NCI-H146 (cell line): ENCODE data around the gene UBXN6.

Experiments used
- DNase-seq: peaks from one replicate; lab custom pipeline; 2025; lab: John Stamatoyannopoulos, UW

The UBXN6 gene, protein sequence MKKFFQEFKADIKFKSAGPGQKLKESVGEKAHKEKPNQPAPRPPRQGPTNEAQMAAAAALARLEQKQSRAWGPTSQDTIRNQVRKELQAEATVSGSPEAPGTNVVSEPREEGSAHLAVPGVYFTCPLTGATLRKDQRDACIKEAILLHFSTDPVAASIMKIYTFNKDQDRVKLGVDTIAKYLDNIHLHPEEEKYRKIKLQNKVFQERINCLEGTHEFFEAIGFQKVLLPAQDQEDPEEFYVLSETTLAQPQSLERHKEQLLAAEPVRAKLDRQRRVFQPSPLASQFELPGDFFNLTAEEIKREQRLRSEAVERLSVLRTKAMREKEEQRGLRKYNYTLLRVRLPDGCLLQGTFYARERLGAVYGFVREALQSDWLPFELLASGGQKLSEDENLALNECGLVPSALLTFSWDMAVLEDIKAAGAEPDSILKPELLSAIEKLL

DNA sequence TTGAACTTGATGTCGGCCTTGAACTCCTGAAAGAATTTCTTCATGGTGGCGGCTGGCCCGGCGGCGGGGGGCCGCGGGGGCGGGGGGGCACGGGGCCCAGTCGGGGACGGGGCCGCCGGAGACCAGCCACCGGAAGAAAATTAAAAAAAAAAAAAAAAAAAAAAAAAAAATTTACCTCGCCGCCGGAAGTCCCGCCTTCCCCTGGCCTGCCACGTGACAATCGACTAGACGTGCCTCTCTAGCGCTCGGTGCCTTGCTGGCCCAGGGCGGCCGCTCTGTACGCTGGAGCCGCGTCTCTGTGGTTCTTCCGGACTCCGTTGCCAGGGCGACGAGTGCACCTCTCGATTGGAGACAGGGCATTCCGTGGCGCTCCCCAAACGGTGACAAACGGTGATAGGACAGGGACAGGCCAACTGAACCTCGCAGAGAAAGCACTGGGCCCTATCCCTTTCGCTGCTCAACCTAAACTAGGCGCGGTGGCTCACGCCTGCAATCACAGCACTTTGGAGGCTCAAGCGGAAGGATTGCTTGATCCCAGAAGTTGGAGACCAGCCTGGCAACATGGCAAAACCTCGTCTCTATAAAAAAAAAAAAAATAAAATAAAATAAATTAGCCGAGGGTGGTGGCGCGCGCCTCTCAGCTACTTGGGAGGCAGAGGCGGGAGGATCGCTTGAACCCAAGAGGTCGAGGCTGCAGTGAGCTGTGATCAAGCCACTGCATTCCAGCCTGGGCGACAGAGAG lies at the start of gene UBXN6:
Gene UBXN6 (minus strand): TSS at position 141 of the 742 bp plus-strand sequence. CDS start 97 bp downstream, at position 44.
- peak; percentile 97 for DNase-seq

DNA sequence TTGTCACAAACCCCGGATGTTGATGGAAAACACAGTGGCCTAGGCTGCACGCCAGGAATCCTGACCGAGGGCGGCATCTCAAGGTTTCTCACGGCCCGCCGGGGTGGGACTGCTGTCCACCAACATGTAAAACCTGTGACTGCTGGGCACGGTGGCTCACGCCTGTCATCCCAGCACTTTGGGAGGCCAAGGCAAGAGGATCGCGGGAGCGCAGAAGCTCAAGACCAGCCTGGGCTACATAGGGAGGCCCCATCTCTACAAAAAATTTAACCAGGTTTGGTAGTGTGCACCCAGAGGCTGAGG lies 49.5 kb upstream of the UBXN6 start:
- no peak for DNase-seq

DNA sequence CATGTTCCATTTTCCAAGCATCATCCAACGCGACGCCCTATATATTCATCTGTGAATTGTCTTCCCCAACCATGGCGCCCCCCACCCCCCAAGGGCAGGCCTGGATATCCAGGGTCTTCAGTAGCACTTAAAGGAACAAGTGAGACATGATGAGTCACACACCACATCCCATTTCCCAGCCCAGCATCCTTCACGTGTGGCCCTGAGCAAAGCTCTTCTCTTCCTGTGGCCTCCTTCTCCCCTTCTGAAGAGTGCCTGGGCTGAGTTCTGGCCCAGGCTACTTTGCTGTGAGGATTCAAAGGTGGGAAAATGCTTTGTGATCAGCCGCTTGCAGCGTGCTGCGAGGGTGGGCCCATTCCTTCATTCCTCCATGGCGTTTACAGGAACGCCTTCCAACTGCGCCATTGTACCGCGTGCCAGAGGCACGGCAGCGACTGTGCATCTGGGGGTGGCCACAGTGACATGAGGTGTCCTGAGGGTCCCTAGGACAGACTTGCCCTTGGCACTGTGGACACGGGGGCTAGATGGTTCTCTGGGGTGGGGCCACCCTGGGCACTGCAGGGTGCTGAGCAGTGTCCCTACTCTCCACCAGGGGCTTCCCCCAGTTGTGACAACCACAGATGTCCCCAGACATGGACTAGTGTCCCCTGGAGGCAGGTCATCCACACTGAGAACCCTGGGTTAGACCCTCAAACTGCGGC lies 49.0 kb upstream of the UBXN6 start:
- DNase-seq, result no peak

DNA sequence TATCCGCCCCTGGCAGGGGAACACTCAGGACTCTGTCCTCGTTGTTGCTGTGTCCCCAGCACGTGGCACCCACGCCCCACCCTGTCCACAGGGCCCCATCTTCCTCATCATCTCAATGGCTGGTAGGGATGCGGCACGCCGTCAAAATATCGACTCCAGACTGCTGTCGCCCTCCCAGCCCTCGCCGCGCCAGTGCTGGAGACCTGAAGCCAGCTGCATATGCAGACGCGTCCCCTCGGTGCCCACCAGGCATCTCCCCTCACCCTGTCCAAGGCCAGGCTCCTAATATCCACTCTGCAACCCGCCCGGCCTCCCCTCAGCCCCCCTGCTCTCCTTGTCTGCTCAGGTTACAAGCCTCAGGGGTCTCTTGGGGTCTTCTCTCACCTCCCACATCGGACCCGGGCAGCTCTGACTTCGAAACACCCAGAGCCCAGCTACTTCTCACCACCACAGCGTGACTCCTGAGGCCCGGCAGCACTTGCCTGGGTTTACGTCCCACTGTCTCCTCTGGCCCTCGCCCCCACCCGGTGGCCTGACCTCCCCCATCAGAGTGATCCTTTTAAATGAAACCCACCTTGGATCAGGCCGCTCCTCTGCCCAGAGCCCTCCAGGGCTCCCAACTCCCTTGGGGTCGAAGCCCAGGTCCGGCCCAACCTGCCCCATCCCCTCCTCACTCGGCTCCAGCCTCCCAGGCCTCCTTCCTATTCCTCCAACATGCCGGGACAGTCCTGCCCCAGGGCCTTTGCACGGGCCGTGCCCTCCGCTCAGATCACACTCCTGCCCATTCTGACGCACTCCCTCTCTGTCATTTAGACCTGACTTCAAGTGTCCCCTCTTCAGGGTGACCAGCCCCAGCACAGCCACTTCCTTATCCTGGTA lies 48.2 kb upstream of the UBXN6 start:
- DNase-seq, result no peak

DNA sequence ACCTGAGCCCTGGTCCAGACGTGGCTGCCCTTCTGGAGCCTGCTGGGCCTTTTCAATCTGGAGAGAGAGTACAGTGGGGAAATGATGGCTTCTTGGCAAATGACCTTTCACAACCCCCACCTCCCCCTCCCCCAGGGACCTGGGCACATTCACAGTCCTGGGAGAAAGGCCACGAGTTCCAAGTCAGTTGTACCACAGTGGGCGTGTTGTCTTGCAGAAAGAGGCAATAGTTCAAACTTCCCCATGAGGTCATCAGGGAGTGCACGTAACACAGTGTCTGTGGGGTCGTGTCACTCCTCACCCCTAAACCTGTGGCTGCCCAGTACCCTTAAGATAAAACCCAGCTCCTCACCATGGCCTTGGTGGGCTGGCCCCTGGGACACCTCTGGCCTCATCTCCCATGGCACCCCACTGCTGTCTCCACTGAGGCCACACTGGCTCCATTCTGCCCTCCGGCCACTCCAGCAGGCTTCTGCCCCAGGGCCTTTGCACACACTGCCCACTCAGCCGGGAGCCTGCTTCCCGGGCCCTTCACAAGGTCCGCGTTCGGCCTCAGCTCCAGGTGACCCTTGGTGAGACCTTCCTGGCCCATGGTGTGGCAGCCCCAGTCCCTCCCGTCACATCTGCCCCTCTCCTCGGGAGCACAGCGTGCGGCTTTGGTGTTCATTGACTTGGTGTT lies 47.4 kb upstream of the UBXN6 start:
- DNase-seq, result no peak

DNA sequence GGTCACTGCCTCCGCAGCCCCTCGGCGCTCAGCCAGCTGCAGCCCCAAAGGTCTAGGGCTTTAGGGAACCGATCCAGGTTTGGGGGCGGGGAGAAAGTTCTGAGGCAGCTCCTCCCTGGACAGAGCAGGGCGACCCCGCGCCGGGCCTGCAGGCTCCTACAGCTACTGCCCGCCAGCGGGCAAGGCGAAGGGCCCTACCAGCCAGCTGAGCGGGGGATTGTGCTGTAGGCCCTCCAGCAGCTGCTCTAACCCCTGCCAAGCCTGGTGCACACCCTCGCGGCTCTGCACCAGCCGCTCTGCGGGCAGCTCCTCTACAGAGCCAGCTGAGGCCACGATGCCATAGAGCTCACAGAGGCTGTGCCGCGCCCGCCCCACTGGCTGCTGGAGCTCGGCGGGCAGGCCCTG lies 46.7 kb upstream of the UBXN6 start:
- no peak for DNase-seq

DNA sequence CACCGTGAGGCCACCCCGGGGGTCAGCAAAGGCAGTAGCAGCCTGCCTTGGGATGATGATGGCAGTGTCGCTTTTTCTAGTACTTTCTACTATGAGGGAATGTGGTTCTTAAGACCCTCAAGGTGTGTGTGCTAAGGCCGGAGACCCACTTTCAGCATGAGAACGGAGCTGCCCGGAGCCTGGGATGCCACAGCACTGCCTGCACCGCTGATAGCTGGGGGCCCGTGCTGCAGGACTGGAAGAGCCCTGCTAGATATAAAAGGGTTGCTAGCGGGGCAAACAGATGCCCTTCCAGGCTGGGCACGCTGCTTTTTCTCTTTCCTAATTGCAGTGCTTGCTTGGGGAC lies 46.2 kb upstream of the UBXN6 start:
- no peak for DNase-seq

DNA sequence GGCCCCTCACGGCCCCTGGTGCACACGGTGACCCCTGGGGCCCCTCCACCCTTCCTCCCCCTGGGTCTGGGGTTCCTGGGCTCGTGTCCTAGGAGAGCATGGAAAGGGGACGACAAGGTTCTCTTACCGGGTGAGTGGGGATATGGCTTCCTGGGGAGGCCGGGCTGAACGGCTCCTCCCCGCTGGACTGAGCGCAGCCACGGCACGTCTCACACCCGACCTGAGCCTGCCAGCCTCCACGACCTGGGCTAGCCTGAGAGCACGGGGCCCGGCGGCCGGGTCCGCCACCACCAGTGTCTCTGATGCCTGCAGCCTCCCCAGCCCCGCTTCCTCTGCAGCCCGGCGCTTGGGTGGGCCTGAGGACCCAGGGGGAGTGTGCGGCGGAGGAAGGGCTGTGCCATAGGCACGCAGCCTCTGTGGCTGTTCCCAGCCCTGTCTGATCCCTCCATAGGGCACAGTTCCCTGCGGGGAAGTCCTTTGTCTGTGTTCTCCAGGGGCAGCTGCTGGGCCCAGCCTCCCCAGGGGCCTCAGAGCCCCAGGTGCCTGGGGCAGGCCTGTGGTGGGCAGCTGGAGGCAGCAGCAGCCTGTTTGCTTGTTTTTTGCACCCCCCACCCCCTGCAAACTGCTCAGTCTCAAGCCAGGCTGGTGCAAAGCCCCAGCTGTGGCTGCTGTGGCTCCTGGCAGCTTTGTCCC lies 45.7 kb upstream of the UBXN6 start:
- DNase-seq, result peak; percentile 38

DNA sequence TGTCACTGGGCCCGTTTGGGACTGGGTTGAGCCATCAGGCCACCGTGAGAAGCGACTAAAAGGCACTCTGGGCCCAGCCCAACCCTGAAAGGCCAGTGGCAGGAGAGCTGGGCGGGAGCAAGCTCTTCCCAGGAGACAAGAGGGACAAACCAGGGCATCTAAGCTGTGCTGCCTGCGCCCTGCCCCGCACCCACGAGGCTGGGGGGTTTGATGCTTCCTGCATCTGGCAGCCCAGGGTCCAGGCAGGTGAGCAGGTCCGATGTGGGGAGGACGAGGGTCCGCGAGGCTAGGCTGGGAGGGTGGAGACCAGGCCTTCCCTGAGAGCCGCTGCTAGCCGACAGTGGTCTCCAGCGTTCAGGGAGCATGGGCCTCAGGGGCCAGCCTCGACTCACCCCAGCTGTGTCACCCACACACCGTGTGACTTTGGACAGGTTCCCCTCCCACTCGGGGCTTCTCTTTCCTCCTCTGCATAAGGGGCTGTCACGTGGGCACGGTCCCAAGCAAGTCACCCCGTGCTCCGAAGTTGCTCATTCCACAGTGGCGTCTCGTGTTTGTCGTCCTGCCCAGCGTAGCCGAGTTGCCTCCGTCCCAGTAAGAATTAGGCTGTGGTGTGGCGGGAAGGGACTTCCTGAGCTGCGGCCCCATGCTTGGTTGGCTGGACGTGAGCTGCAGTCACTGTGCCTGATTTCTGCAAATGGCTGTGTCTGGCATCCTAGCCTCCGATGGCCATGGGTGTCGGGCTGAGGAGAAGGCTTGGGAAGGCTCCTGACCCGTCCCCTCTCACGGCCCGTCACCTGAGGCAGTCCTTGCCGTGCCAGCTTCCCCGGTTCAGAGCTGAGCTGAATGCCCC lies 44.9 kb upstream of the UBXN6 start:
- no peak for DNase-seq

DNA sequence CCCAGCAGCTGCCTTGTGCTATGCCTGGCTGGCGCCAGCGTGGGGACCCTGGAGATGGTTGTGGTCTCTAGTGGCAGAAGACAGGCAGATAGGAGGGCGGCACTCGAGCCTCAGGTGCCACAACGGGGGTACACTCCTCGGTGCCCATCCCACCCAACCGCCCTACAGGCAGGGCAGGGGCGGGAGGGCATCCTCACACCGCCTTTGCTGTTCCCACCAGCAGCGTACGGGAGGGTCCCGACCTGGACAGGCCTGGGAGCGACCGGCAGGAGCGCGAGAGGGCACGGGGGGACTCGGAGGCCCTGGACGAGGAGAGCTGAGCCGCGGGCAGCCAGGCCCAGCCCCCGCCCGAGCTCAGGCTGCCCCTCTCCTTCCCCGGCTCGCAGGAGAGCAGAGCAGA lies 44.1 kb upstream of the UBXN6 start:
- no peak for DNase-seq

DNA sequence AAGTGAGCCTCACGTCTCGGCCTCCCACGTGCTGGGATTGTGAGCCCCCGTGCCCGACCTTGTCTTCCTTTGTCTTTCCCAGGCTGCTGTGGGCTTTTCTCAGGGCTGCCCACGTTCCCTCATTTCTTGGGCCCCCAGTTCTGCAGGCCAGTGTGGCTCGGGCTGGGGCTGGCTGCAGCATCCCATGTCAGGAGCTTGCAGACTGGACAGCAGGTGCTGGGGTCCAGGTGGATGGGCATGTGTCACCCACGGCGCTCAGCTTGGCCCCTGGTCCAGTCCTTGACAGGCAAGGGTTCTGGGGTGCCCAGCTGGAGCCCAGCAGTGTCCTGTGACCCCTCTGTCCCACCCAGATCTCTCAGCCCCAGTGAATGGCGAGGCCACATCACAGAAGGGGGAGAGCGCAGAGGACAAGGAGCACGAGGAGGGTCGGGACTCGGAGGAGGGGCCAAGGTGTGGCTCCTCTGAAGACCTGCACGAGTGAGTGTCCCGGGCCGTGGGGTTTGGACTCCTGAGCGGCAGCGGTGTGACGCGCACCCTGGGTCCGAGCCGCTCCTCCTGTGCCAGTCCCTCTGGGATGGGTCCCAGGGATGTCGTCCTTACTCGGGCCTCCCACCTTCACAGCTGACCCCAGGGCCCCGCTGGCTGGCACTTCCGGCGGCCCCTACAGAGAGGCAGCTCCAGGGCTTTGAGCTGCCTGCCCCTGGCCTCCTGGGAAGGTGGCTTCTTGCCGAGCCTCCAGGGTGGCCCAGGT lies 43.4 kb upstream of the UBXN6 start:
- no peak for DNase-seq

DNA sequence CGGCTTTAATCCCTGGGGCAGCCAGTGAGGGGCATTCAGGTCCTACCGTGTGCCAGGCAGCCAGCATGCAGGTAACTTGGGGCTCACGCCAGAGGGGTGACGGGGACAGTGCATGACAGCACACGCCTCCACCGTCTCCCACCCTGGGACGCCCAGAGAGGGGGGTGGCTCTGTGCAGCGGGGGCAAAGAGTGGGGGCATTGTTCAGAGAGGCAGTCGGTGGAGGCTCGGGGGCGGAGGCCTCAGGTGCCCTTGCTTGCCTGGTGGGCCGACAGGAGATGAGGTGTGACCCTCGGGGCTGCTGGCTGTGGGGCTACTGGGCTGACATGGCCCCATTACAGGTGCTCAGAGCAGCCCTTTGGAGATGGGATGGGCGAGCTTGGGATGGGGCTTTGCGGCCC lies 42.3 kb upstream of the UBXN6 start:
- no peak for DNase-seq

DNA sequence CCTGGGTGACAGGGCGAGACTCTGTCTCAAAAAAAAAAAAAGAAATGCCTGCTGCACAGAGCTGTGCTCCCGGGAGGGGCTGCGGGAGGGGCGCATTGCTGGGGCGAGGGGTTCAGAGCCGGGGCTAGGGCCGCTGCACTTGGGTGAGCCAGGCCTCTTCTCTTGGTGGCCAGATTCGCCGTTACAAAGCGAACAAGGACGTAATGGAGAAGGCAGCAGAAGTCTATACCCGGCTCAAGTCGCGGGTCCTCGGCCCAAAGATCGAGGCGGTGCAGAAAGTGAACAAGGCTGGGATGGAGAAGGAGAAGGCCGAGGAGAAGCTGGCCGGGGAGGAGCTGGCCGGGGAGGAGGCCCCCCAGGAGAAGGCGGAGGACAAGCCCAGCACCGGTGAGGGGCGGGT lies 41.7 kb upstream of the UBXN6 start:
- DNase-seq, result no peak

DNA sequence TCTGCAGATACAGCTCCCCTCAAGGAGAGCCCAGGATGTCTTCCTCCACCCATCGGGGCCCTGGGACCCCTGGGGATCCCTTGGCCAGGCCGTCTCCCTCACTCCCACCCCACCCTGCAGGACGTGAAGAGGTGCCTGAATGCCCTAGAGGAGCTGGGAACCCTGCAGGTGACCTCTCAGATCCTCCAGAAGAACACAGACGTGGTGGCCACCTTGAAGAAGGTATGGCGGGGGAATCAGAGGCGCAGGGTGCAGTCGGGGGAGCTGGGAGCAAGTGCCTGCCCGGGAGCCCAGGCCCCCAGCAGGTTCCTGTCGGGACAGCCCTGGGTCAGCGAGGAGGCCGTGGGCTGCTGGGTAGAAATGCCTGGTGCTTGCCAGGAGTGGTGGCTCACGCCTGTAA lies 41.1 kb upstream of the UBXN6 start:
- no peak for DNase-seq

DNA sequence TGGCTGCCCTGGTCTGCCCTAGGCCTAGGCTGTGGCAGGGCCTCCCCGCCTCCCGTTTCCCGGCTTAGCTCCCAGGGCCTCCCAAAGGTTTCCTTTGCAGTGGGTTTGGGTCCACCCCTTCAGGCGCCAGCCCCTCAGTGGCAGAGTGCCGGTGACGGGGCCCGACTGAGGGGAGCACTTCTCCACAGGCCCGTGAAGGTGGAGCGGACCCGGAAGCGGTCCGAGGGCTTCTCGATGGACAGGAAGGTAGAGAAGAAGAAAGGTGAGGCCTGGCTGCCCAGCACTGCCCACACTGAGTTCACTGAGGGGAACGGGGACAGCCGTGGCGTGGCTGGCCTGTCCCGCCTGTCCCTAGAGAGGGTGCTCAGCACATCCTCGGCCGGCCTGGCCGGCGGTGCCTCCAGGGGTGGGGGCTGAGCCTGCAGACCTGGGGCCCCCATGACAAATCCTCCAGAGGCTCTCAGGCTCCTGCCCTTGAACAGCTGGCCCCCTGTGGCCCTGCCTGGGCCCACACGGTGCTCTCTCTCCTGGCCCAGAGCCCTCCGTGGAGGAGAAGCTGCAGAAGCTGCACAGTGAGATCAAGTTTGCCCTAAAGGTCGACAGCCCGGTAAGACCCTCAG lies 40.3 kb upstream of the UBXN6 start:
- no peak for DNase-seq

DNA sequence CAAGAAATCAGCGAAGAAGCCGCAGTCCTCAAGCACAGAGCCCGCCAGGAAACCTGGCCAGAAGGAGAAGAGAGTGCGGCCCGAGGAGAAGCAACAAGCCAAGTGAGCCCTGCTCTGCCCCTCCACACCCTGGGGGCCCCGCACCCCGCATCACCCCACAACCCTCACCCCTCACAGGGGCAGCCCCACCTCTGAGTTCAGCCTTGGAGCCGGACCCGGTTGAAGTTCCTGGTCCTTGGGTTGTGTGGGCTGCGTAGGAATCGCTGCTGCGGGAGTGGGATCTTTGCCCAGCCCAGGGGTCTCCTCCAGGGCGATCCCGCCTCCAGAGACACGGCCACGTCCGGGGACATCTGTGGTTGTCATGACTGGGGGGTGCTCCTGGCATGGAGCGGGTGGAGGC lies 38.7 kb upstream of the UBXN6 start:
- no peak for DNase-seq

DNA sequence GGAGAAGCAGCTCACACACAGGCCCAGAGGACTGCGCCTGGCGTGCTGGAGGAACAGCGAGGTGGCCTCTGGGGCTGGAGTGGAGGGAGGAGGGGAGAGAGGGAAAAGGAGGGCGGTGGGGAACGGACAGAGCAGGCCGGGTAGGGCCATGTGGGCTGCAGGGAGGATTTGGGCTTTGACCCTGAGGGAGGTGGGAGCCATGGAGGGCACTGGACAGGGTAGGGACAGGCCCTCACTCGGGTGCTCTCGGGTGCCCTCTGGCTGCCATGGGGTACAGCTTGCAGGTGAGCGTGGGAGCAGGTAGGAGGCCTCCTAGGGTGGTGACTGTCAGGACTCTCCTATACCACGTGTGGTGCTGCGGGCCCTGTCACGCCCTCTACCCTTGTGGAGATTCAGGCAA lies 37.9 kb upstream of the UBXN6 start:
- DNase-seq, result no peak

DNA sequence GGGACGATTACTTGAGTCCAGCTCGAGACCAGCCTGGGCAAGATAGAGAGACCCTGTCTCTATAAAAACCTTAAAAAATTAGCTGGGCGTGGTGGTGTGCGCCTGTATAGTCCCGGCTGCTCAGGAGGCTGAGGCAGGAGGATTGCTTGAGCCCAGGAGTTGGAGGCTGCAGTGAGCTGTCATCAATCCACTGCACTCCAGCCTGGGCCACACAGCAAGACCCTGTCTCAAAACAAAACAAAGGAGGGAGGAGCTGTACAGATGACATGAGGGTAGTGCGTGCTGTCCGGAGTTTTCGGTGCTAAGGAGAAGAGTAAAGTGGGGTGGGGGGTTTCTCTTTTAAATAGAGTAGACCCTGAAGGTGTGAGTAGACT lies 37.1 kb upstream of the UBXN6 start:
- DNase-seq, result no peak
